HG02870 (cell line): Measurements from ENCODE around the gene STX18.
A peak's percentile ranks its signal among the peaks of the same experiment; 100 is the strongest.

Source experiments
- ATAC-seq: cut with Tn5 transposase; IDR thresholded peaks from one replicate; pipeline ENCODE4 v1.9.1; 2021; ENCODE audit warnings: mild to moderate bottlenecking, moderate library complexity; ENCODE audit not compliant: unreplicated experiment

Gene STX18

DNA sequence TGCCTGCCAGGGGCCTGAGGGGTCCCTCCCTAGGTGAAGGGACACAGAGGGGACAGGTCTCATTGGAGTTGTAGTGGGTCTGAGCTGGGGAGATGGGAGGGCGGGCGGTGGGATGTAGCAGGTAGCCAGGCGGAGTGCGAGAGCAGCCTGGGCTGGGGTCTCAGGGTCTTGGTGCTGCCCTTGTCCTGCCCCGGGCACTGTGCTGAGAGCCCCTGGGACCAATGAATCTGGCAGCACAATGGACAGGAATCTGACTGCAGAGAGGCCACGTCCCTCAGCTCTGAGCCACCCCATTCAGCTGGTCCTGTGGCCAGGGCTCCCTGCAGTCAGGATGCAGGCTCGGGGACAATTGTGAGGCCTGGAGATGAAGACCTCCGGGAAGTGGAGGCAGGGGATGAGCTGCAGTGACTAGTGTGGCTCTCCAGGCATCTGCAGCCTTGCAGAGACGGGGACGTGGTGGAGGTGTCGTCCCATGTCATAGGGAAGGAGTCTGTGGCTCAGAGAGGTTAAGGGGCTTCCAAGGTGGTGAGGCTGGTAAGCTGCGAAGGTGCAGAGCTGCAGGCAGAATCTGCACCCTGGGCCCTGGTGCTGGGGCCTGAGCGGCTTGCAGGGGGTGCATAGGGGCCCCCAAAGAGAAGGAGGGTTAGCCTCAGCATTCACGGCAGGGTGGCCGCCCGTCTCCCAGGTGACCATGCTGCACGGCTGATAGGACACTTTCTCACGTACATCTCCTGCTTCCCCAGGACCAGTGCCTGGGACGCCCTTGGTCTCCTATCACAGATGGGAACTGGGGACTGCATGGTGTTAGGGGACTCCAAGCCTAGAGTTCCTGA lies 134.3 kb downstream of the STX18 start:
- ATAC-seq, result no peak

DNA sequence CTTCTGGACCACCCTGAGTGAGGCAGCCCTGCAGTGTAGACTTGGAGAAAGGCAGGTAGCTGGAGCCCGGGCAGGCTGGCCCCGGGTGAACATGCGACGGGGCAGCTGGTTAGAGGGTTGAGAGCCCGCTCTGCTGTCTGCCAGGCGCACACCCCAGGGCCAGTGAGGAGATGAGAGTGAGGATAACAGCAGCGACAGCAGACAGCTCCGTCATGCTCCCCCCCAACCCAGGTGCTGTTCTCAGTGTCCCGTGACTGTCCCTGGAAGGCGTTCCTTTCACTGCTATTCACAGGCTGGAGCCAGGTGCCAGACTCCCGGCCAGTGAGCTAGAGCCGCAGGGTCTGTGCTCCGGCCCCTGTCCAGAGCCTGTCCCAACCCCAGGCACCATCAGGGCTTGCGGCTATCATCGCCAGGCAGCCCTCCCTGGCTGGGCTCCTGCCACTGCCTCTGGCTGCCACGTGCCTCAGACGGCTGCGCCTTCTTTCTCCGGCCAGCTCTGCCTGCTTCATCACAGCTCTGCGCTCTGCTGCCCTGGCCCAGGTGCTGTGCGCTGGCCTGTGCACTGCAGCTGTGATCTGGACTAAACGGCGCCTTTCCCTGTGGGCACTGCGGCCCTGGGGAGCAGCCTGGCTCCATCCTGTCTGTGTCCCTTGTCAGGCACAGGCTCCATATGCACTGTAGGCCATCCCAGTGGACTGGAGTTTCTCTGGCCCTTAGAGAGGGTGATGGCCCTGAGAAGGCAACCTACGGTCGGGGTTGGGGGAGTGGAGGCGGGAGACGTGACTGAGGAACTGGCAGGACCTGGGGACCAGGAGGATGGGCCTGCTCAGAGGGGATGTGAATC lies 135.2 kb downstream of the STX18 start:
- ATAC-seq, result no peak

DNA sequence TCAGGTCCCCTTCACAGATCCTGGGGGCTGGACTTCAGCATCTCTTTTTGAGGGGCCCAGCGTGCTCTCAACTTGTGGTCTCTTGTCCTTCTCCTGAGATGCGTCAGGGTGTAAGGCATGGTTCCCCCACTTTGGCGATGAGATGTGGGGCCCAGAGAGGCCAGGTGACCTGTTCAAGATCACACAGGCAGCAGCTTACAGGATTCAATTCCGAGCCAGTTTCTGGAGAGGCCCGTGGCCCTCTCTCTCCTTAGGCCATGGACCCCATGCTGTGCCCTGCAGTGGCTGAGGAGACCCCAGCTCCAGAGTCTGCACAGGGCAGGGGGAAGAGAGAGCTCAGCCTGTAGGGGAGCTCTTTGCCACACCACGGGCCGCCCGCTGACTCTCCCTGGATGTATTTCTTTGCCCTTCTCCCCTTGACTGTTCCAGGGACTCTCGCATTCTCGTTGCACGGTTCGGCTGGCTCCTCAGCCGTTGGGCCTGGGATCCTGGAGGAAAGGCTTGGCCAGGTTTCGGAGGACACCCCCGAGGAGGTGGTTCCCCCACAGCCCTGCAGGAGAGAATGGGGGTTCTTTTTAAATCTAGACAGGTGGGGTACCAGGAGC lies 136.4 kb downstream of the STX18 start:
- no peak for ATAC-seq

GRCh38 chr4:4402966-4403365 lies 138.9 kb downstream of the STX18 start:
- no peak for ATAC-seq

DNA sequence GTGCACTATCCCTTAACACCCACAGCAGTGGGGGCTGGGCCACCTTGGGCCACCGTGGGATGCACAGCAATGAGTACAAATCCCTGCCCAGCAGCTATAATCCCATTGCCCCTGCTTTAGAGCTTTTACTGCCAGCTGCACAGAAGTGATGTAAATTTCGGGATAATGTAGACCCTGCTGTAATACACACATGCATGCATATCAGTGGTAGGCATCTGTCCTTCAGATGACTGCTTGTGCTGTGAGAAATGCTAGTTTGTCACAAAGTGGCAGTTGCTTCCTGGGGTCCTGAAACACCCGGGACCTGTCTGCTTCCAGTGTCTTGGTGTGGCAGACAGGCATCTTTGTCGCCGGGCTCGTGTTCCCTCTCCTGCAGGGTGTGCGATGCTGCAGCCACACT lies 140.8 kb downstream of the STX18 start:
- no peak for ATAC-seq

DNA sequence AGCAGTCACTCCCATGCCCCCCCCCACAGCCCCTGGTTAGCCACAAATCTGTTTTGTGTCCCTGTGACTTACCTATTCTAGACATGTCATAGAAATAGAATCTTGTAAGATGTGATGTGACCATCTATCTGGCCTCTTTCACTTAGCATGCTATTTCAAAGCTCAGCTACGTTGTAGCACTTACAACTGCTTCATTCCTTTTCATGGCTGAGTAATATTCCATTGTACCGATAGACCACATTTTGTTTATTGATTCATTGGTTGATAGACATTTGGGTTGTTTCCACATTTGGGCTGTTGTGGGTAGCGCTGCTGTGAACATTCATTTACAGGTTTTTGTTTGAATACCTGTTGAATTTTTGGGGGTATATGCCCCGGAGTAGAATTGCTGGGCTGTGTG lies 143.4 kb downstream of the STX18 start:
- no peak for ATAC-seq

- no peak for ATAC-seq
Measured at GRCh38 chr4:4397441-4397819, 144.4 kb downstream of the STX18 start.

GRCh38 chr4:4396628-4397440 lies 145.0 kb downstream of the STX18 start:
- ATAC-seq, result no peak

DNA sequence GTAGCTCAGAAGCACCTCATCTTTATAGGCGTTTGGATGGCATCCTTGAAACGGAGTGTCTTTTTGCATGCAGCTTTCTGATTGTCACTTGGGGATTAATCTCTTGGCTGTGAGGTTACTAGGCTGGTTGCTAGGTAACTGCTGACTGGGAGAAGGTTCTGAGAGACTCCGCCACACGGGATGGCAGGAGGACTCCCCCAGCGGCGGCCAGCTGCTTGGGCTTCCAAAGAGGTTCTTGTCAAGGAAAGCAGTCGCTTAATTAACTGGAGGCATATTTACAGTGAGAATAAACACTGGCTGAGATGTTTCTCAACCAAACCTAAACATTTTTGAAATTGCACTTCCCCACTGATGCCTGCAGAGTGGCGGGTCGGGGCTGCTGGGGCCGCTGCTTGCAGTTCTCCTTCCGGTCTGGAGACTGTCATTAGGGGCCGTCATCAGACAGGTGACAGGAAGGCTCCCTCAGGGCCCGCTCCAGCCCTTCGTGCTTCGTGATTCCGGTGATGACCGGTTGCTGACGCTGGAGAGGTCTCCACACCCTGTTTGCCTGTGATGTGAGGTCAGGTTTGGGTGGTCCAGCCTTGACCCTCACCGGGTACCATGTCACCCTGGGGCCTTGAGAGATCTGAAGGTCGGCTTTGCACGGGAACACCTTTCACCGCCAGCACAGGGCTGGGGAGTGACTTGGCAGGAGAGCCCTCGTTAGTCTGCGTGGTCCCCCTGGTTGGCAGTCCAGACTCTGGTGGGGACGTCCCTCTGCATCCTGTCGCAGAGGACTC lies 145.8 kb downstream of the STX18 start:
- ATAC-seq, result peak; percentile 84

DNA sequence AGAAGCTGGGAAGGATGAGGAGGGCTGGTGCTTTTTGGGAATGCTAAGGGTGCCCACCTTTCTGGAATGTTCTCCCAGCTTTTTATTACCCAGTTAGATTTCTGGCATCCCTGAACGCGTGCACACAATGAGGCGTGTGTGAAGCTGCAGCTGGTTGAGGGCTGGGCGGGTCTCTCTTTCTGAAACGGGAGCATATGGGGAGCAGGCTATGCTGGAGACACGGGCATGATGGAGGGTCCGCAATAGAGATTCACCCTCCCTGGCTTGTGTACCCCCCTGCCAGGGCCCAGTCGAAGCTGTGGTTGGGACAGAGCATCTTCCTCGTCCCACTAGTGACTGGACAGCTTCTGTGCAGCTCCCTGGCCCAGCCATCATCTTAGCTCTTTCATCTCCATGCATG lies 146.5 kb downstream of the STX18 start:
- ATAC-seq, result no peak

DNA sequence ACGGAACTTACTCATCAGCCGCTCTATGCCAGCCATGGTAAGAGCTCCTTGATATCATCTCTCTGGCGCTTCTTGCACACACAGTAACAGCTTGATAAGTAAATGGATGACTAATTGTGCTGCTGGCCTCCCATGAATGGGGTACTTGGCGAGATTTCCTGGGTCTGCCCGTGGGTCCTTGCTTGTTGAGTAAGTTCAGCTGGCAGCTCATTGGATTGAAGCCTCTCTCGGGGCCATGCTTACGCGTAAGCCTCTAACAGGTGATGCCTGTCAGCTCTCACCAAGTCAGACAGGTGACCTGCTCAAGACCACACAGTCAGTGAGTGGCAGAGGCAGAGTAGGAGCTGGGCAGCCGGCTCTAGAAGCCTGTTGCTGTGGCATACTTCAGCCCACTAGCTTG lies 147.2 kb downstream of the STX18 start:
- ATAC-seq, result no peak

DNA sequence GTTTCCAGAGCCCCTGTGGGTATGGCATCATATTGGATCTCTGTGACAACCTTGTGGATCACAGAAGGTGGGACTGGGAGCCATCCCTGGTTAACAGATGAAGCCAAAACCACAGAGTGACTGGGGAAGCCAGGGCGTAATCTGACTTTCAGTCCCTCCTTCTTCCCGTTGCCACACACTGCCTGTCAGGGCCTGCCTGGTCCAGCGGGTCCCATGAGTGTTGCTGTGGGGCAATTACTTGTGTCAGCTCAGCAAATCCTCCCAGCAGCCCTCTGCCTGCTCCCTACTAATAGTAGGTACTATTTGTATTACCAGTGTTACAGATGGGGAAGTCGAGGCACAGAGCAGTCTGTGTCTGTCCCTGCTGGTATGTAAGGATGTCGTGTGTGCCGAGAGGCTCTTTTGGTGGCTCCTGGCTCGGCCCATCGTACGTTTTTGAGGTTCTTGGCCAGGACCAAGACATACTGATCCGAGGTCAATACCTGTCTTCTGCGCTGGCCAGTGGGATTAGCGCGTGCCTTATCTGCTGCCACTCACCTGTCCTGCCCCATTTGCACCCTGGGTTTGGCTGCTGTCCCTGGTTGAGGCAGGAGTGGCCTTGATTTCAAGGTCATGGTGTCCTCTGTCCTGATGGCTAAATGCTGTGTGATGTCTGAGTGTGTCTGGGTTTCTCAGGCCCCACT lies 149.2 kb downstream of the STX18 start:
- no peak for ATAC-seq

DNA sequence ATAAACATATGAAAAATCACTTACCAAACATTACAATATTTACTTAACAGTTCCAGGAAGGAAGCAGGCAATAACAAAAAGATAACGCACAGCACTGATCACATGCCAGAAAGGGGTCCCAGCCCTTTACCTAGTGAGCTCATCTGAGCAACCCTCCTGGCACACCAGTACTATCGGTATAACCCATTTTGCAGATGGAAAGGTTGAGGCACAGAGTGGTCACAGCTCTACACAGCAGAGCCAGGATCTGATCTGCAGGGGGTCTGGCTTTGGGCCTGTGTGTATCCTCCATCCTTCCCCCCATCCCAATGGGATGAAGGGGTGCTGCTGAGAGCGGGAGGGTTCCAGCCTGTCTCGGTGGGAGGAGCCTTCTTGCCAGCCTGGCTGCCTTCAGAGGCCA lies 150.0 kb downstream of the STX18 start:
- no peak for ATAC-seq

DNA sequence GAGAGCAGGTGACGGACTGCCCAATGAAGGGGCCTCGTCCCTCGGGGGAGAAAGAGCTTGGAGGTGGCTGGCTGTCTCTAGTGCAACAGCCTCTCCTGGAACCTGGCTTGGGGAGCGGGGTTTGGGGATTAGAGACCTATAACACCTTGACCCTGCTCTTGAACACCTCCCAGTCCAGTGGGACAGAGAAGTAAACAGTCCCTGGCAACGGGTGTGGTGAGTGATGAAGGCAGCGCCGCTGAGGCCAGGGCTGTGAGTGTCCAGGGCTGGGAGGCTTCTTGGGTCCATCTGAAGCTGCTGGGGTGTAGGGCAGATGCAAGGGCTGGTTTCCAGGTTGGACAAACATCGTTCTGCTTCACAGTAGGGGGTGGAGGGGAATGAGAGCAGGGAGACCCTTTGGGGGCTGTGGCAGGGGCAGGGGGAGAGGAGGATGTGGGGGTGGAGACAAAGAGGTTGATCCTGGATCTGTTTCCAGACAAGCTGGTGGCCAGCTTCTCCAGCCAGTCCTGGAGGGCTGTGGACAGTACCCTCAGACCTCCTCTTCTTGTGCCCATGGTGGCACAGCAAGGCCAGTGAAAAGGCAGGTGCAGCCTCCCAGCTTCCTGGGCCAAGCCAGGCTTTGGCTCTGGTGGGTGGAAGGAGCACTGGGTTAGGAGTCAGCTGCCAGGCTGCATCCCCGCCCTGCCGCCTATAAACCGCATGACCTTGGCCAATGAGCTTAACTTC lies 151.2 kb downstream of the STX18 start:
- ATAC-seq, result no peak

- no peak for ATAC-seq
Measured at GRCh38 chr4:4390046-4390445, 151.8 kb downstream of the STX18 start.

DNA sequence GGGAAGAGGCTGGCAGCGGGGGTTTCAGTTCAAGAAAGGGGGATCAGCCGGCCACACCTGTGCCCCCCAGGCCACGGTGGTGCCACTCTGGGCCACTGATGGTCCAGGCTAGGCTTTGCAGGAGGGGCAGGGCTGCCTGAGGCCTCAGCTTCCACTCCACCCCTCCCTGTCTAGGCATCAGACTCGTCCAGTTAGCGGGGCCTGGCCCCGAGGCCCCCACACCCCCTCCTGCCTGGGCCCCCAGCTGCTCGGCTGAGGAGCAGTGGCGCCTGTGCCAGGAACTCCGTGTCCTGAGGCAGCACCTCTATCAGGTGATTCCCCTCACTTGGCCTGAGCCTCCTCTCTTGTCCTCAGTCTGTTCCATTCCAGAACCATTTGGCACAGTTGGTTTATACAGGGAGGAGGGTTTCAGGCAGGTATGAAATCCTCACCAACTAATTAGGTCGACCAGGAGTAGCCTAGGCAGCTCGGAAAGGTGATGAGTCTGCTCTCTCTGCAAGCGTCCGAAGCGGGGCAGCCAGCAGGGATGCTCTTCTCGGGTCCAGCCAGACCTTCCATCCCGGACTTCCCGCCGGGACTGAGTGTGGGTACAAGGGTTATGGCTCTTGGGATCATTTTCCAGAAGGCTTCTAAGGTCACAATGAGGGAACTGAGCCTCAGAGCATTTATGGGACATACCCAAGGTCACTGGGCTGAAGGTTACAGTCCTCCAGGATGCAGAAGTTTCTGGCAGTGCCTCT lies 152.8 kb downstream of the STX18 start:
- no peak for ATAC-seq

DNA sequence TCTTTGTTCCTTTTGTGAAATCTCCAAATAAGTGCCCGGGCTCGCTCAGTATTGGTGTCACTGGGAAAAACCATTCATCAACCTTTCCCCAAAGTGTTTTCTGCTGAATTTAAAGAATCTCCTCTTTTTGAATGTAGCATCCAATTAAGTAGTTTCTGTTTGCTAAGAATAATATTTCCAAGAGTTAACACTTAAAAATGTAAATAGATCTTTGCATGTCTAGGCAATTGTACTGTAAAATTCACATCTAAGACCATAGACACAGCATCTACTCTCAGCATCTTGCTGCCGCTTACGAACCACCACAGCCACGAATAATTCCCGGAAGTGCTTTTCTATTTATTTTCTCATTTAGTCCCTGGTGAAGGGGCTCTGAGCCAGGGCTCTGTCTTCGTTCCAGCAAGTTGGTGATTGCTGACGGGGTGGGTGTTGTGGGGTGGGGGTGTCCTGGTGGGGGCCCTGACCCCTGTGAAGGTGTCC lies 153.5 kb downstream of the STX18 start:
- no peak for ATAC-seq
